Testis (tissue), 3 donors: ENCODE results near the gene MED9. TPM values are rescaled to one million over a fixed set of nuclear protein-coding genes. Genes with fewer than 3 reads are reported as not detected.

ENCODE experiments used
- DNase-seq: peaks from one replicate; pipeline ENCODE4 v3.0.0-alpha.2; 2019
- H3K27ac ChIP-seq, 2 donors: fragments of 200-600 bp; sonication (generic); one replicate each; pipeline ENCODE4 v1.5.1; 2019
- H3K27me3 ChIP-seq: fragments of 200-600 bp; sonication (generic); one replicate; pipeline ENCODE4 v1.5.1; 2019
- H3K36me3 ChIP-seq: fragments of 200-600 bp; sonication (generic); one replicate; pipeline ENCODE4 v1.5.1; 2017; ENCODE audit warnings: low read depth; ENCODE audit errors: missing control alignments
- H3K4me1 ChIP-seq: fragments of 200-600 bp; sonication (generic); one replicate; pipeline ENCODE4 v1.5.1; 2019
- H3K4me3 ChIP-seq, 2 donors: fragments of 200-600 bp; sonication (generic); one replicate each; pipeline ENCODE4 v1.5.1; 2017 to 2019
- H3K9me3 ChIP-seq: fragments of 200-600 bp; sonication (generic); one replicate; pipeline ENCODE4 v1.5.1; 2017
- POLR2A ChIP-seq: fragments of 450-650 bp; IDR thresholded peaks from one replicate; pipeline ENCODE4 v1.6.1; 2017; ENCODE audit warnings: antibody characterized with exemption, mild to moderate bottlenecking, moderate library complexity
- WGBS, 2 donors: methylation state at CpG; one replicate each; pipeline ENCODE4 v1.1.5; 2018; 5-methylcytosine and 5-hydroxymethylcytosine counted together
- intact Hi-C: fragments of 100-400 bp; cut with DNase I; formaldehyde crosslinking; loops from one replicate; pipeline ENCODE4 v1.15.1; 2023; ENCODE audit warnings: low total_unique reads
- polyA plus RNA-seq: library from polyadenylated mRNA; stranded (reverse); fragments of 350-450 nt; fragmentation: Illumina TruSeq; extraction: RNeasy Lipid Tissue Mini Kit (QIAGEN cat#74804); gene quantifications from one replicate; pipeline ENCODE4 v1.2.3, GENCODE V29; 2014; ENCODE audit warnings: low read depth, low replicate concordance; ENCODE audit not compliant: insufficient read depth
- total RNA-seq, 2 donors: library from RNA; depleted of rRNA; stranded (reverse); fragments of >200 nt; gene quantifications; one replicate each; pipeline ENCODE4 v1.2.3, GENCODE V29; 2016
- TF ChIP-seq, protein P1 (sequence below), 3 experiments: fragments of 450-650 bp in 2 of 3; fragments of 200-600 bp in 1 of 3; sonication (generic) in 1 of 3; IDR thresholded peaks; one replicate each; pipeline ENCODE4 v1.5.1; 2016 to 2019; ENCODE audit warnings: antibody characterized with exemption in 3 of 3, mild to moderate bottlenecking in 2 of 3, moderate library complexity in 1 of 3

Gene MED9
- total and polyA plus RNA-seq, 3 donors from 2014 or later: 18.8 to 42.6 (median 35.9) TPM

DNA sequence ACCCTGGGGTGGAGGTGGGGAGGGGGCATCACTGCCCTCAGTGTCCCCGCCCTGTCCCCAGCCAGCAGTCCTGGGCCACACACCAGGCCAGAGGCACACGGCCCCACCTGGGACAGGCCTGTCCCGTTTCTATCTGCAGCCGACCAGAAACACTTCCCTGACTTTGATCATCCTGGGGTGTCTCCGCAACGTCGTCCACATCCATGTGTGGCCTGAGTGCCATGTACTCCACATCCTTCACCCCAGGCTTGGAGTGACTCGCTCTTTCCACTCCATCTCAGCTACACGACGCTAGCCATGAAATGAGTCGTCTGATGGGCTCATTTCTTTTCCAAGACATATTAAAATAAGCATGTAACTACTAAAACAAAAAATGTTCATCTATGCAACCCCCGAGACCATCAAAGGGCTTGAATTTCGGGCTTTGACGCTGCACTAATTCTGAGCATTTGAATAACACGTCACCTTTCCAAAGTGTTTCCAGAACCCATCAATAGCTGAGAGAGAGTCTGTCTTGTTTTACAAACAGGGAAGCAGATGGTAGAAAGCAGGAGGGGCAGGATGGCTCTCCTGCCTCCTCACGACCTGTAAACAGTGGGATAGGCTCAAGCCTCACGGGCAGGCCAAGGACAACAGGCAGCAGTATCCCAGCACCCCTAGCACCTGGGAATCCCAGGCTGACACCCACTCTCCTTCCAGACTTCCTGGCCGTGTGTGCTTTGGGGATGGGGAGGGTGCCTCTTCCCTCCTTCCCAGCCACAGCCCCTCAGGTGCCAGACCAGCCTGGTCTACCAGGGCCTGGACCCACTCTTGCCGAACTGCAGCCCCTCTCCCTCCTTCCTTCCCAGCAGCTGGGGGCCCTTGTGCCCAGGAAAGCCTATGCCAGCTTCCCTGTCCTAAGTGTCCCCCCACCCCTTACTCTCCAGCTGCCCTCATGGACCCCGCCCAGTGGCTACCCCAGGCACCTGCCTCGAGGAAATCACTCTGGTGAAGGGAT lies 39.4 kb downstream of the MED9 start:
- H3K36me3 ChIP-seq: no peaks in the 10 kb centered on the region
- DNase-seq: no peak
- intact Hi-C loops: no loop called here
- TF ChIP-seq, protein P1, sequence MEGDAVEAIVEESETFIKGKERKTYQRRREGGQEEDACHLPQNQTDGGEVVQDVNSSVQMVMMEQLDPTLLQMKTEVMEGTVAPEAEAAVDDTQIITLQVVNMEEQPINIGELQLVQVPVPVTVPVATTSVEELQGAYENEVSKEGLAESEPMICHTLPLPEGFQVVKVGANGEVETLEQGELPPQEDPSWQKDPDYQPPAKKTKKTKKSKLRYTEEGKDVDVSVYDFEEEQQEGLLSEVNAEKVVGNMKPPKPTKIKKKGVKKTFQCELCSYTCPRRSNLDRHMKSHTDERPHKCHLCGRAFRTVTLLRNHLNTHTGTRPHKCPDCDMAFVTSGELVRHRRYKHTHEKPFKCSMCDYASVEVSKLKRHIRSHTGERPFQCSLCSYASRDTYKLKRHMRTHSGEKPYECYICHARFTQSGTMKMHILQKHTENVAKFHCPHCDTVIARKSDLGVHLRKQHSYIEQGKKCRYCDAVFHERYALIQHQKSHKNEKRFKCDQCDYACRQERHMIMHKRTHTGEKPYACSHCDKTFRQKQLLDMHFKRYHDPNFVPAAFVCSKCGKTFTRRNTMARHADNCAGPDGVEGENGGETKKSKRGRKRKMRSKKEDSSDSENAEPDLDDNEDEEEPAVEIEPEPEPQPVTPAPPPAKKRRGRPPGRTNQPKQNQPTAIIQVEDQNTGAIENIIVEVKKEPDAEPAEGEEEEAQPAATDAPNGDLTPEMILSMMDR (IDR thresholded peaks at IDR 0.05): no peak
- no peak for TF ChIP-seq POLR2A
- H3K27ac ChIP-seq: no peak overlapping the region
- H3K4me1 ChIP-seq: peaks cover 3% of the 10 kb centered on the region
- WGBS, 2 donors: 74 to 78% methylated on average over 16 to 21 of the region's 21 CpGs
- H3K4me3 ChIP-seq: no peak overlapping the region
- no peaks in the 10 kb centered on the region for H3K27me3 ChIP-seq
- H3K9me3 ChIP-seq: no peaks in the 10 kb centered on the region

DNA sequence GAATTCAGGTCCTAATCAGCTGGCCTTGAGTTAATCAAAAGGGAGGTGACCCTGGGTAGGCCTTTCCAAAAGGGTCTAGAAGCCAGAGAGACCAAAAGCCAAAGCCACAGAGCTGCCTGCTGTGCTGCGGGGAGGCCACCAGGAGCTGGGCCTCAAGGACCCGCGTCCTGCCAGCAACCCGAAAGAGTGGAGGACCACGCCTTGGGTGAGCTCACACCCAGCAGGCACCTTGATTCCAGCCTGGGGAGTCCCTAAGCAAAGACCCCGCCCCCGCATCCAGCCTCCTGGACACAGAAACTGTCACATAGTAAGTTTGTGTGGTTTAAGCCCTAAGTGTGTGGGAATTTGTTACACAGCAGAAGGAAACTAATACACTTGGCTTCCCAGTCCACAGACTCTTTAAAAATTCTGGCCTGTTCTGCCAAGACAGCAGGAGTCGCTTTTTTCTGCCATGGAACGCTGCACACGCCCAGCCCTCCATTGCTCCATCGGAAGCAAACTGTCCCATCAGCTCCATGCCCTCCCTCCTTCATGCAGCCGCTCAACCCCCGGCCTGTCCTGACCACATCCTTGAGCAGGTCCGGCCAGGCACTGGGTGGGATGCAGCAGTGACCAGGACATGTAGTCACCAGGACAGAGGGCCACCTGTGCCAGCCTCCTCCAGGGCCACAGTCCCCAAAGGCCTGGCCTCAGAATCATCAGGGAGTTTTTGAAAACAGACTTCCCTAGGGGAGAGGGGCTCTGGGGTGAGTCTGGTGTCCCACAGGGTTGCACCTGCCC lies 40.3 kb downstream of the MED9 start:
- Histone ChIP-seq H3K4me1 (no peaks in the 10 kb centered on the region), H3K27ac (no peak overlapping the region), H3K4me3 (no peak overlapping the region), H3K36me3 (no peaks in the 10 kb centered on the region), H3K27me3 (no peaks in the 10 kb centered on the region), H3K9me3 (no peaks in the 10 kb centered on the region)
- DNase-seq: no peak
- TF ChIP-seq, protein P1 (IDR thresholded peaks at IDR 0.05): no peak
- intact Hi-C loops: no loop called here
- WGBS, 2 donors: 79 to 94% methylated on average over 5 to 14 of the region's 14 CpGs

DNA sequence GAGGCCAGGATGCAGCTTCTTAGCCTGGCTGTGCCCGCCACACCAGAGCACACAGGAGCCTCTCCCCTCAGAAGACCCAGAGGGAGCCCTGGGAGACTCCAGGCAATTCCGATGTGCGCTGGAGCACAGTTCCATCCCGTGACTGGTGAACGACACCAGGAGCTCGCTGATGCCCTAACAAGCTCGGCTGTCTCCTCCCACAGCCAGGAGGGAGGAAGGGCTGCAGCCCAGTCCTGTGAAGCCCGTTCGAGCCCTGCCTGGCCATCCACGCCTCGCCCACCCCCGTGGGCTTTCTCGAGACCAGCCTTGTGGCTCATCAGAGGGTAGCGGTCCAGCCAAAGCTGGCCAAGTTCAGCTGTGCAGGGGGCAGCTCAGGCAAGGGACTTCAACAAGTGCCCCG lies 41.2 kb downstream of the MED9 start:
- no peak for DNase-seq
- H3K4me3 ChIP-seq: no peak overlapping the region
- H3K36me3 ChIP-seq: no peaks in the 10 kb centered on the region
- TF ChIP-seq POLR2A: no peak
- TF ChIP-seq, protein P1 (IDR thresholded peaks at IDR 0.05): no peak
- no peaks in the 10 kb centered on the region for H3K9me3 ChIP-seq
- intact Hi-C loops: no loop called here
- no peak overlapping the region for H3K27ac ChIP-seq
- no peaks in the 10 kb centered on the region for H3K27me3 ChIP-seq
- 73 to 92% methylated on average over 2 to 15 of the region's 15 CpGs for WGBS, 2 donors
- peaks cover 3% of the 10 kb centered on the region for H3K4me1 ChIP-seq

DNA sequence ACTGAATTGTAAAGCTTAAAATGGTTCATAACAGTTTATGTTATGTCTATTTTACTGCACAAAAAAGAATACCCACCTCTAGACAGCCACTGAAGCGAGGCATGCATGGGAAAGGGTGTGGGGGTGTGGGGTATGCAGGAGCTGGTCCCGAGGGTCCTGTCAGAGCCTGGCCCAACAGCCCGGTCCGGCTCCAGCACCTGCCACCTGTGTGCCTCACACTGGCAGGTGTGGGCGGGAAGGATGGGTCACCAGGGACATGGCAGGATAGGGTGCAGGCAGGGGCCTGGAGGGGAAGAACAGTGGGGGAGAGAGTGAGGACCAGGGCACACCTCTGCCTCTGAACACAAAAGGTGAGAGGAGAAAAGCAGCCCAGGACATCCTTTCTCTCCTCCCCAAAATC lies 42.2 kb downstream of the MED9 start:
- Histone ChIP-seq H3K4me1 (peaks cover 8% of the 10 kb centered on the region), H3K27ac (no peak overlapping the region), H3K4me3 (no peak overlapping the region), H3K27me3 (no peaks in the 10 kb centered on the region), H3K36me3 (no peaks in the 10 kb centered on the region), H3K9me3 (no peaks in the 10 kb centered on the region)
- DNase-seq: no peak
- WGBS, 2 donors: 91 to 95% methylated on average over 5 of the region's 5 CpGs
- intact Hi-C loops: no loop called here
- TF ChIP-seq POLR2A: no peak
- TF ChIP-seq, protein P1 (IDR thresholded peaks at IDR 0.05): no peak
